Fibroblast of skin of abdomen (primary cell): ENCODE results near the gene RPRD1A.
"Not testable (repeated sequence)": the region's sequence is repeated elsewhere in the genome, so short reads cannot be mapped to it uniquely, and the experiment has no call there.

Experiments
- DNase-seq: peaks from one replicate; pipeline ENCODE4 v3.0.0-alpha.2; 2013

Gene RPRD1A

GRCh38 chr18:36031407-36031806, 36.0 kb downstream of the RPRD1A start:
- DNase-seq = no peak

- no peak for DNase-seq
Observed at GRCh38 chr18:36028859-36029258, 38.5 kb downstream of the RPRD1A start.

- peak; percentile 33 for DNase-seq
Observed at GRCh38 chr18:36025025-36025424, 42.3 kb downstream of the RPRD1A start.

DNA sequence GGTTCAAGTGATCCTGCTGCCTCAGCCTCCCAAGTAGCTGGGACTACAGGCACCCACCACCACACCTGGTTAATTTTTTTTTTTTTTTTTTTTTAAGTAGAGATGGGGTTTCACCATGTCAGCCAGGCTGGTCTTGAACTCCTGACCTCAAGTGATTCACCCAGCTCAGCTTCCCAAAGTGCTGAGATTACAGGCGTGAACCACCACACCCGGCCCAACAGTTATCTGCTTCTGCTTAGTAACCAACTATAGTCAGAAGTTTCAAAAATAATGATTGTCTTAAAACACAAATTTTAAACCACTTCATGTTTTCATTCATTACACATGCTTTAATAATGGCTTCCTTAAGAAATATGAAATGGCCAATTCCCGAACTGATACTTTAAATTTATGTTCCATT, 43.1 kb downstream of the RPRD1A start:
- not testable (repeated sequence) for DNase-seq

GRCh38 chr18:36023336-36023735, 44.0 kb downstream of the RPRD1A start:
- no peak for DNase-seq

DNA sequence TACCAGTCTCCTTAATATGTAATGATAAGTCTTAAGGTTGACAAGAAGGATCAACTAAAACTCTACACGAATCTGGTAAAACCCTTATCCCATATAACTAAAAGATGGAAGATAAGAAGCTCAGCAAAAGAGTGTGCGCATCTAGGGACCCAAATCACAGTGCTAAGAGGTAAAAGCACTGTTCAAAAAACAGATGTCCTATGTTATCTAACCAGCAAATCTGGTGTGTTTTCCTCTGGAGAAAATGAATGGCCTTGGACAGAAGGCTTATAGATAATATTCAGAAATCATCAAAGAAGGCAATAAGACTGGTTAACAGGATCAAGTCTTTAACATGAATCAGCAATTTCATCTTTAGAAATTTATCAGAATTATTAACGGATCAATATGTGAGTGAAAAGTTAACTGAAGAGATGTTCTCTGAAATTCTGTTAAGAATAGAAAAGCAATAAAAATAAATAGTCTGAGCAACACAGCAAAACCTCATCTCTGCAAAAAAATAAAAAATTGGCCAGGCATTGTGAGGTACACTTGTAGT, 47.1 kb downstream of the RPRD1A start:
- no peak for DNase-seq

DNA sequence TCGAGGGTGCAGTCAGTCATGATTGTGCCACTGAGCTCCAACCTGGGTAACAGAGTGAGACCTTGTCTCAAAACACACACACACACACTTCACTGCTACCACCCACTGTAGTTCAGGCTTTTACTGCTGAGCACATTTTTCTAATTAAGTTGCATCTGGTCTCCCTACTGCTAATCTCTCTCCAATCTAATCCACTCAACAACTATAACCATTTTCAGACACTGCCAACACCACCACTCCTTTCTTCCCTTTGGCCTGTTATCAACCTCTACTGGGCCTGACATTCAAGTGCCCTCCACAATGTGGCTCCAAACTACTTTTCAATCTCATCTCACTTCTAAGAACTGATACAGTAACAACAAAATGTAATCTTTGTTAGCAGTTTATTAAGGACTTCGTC, 50.1 kb downstream of the RPRD1A start:
- DNase-seq = peak; percentile 33

DNA sequence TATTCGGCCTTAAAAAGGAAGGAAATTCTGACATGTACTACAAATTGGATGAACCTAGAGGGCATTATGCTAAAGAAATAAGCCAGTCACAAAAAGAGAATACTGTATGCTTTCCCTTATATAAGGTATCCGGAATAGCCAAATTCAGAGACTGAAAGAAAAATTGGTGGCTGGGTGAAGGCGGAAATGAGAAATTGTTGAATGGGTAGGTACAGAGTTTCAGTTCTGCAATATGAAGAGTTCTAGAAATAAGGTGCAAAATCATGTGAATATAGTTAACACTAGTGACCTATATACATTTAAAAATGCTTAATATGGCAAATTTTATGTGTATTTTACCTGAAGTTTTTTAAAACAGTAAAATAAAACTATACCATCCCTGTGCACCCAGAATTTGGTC, 51.7 kb downstream of the RPRD1A start:
- DNase-seq = no peak

DNA sequence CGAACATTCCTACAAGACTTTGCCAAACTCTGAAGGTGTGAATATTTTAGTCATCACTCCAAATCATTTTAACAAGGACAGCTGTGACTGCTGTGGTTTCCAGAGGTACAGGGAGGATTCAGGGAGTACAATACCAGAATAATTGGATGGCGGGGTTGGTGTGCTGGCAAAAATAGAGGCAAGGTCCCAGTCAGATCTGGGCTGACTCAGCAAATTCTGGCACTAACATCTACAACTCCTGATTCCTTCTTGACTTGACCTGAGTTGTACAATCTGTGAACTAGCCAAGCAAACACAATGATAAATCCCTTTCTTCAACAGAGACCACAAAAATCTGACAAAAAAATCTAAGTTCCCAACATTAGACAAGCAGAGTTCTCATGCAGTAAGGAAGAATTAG, 54.5 kb downstream of the RPRD1A start:
- DNase-seq = peak; percentile 36

DNA sequence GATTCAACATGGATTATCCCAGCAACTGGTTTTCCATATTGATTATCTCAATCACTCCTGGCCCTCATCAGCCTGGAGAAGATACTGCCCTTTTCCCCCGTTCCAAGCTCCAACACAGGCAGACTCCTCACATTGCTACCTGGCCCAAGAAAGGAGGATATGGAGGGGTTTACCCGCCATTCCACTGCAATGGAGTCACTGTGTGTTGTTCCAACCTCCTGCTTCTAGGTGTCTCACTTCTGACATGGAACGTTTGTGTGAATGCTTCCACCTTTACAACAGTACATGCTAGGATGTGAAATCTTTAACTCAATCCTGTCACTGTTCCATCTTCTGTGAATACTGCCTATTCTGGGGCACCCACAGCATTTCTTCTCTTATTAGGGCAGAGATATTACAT, 58.1 kb downstream of the RPRD1A start:
- no peak for DNase-seq

DNA sequence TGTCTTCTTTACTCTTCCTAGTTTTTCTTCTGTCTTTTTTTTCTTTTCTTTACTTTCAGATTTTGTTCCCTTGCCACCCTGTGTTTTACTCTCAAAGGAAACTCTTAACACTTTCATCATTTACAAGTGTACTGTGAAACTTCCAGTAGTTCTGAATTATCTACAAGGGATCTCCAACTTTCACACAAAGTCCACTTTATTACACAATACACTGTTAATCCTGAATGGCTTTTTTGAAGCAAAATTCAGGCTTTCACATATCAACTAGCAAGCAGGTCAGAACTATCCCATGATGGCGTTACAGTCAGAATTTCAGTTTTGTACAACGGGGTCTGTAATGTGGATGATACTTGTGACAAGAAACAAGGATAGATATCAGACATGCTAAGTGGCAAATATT, 60.4 kb downstream of the RPRD1A start:
- DNase-seq = no peak

- no peak for DNase-seq
Observed at GRCh38 chr18:35999925-36000324, 67.4 kb downstream of the RPRD1A start.

- no peak for DNase-seq
Observed at GRCh38 chr18:35998967-35999366, 68.4 kb downstream of the RPRD1A start.

DNA sequence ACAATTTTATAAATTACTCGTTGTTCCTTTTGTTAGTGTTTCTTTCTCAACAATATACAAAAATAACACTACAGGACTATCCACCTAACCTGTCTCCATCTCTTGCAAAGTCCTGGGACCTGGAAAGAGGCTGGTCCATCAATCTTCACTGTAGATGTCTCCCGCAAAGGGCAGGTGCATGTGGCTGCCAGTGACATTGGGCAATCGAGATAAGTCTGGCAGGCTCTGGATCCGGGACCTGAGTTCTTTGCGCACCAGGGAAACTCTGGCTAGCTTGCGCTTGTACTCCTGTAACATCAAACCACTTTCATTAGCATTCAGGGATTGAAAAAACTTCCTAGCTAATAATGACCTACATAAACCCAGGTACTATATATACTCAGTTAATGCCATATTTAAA, 74.3 kb downstream of the RPRD1A start:
- no peak for DNase-seq

DNA sequence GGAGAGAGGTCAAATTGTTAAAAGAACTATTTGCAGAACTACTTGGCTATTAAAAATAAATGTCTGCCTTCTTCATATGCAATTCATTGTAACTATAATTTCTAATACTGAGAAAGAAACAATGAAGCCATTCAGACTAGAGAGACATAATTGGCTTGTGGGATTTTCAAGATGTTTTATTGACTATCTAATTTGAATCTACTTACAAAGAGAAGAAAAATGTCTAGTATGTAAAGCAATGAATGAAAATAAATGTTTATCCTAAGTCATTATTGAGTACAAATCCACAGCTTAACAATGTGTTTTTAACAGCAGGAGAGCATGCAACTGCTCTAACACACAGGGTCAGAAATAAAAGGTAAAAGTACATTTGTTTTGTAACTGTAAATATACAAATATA, 75.7 kb downstream of the RPRD1A start:
- no peak for DNase-seq

DNA sequence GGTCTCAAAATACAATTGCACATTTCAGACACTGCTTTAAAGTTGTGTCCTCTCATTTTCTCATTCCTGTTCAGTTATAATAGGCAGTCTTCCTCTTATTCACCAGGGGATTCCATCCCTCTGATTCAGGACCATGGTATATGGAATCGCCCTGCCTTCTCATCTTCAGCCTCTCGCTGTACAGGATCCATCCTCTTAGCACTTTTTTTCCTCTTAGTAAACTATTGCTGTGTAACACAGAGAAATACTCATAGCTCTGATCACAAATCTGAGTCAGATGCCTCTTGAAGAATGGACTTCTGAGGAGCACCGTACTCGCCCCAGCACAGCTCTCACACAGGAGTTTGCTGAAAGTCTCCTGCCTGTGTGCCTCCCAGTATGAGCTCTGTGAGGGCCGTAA, 83.5 kb downstream of the RPRD1A start:
- DNase-seq = peak; percentile 93

DNA sequence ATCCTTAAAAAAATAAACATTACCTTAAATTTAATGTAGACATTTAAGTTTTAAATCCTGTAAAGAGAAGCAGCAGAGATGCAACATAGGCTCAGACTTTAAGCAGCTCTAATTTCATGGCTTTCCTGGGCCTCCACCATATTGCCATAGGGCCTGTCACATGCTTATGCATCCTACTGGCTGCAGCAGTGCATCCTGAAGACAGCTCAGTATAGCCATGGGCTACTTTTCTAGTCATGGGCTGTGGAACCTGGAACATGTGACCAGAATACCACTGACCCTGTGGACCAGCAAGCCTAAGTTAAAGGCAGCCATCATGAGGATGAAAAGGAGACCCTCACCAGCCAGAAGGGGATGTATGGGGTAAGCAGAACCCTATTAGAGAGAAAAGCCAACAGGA, 84.2 kb downstream of the RPRD1A start:
- no peak for DNase-seq

- DNase-seq = peak; percentile 97
Observed at GRCh38 chr18:35982409-35983114, 84.8 kb downstream of the RPRD1A start.

DNA sequence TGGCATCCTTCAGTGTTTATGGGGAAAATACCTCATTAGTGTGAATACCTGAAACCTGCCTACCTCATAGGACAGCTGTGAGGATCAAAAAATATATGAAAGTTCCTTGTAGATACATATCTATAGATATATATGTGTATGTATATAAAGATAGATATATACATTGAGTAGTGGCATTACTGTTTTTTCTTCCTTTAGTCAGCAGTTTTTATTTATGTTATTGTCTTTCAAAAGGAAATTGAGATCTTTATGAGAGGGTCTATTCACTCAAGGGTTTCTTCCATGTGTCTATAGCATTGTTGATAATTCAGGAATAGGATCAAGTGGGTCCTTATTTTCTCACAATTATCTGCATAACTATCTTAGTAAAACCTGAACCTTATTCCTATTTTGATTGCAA, 88.2 kb downstream of the RPRD1A start:
- DNase-seq = no peak

- no peak for DNase-seq
Observed at GRCh38 chr18:35974181-35974580, 93.2 kb downstream of the RPRD1A start.

GRCh38 chr18:35973650-35974049, 93.7 kb downstream of the RPRD1A start:
- no peak for DNase-seq

DNA sequence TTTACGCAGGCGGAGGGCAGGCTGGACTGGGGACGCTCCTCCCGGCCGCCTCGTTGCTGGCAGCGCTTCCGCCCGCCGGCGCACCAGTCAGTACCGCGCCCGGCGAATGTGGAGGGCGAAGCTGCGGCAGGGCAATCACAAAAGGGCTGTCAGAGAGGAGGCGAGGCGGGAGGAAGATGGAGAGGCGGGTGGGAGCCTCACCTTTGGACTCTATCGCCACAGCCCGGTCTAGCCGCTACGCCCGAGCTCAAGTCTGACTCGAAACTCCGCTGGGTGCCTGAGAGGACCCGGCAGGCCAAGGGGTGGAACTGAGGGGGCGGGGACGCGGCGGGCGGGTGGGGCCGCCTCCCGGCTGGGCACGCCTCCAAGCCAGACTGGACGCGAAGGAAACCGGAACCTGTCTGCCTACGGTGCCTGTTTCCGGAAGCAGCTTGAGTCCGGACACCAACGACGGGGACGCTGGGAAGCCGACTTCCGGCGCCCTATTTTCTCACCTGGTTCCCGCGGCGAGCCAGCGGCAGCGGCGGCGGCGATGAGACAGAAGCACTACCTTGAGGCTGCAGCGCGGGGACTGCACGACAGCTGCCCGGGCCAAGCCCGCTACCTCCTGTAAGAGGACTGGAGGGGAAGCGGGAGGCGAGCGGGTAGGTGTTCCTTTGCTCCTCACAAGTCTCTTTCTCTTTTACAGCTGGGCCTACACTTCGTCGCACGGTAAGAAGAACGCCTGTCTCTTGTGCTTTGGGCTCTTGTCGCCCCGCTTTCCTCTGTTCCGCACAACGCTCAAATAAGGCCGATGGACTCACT, 95.0 kb downstream of the RPRD1A start, which contains the start of gene RMP24:
RMP24 (plus strand) TSS at position 483 of the 804 bp plus-strand sequence.
- peak; percentile 95 for DNase-seq

DNA sequence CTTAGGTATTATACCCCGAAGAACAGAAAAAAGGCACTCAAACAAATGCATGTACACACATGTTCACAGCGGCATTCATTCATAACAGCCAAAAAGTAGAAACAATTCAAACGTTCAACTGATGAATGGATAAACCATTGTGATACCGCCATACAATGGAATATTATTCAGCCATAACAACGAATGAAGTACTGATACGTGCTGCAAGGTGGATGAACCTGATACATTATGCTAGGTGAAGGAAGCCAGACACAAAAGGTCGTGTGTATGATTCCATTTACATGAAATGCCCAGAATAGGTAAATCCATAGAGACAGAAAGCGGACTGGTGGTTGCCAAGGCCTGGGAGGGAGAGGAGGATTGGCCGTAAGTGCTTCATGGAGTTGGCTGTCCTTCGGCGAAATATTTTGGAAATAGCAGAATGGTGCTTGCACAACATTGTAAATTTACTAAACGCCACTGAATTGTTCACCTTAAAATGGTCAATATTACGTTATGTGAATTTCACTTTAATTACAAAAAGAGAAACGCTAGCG, 95.6 kb downstream of the RPRD1A start:
- DNase-seq = no peak

DNA sequence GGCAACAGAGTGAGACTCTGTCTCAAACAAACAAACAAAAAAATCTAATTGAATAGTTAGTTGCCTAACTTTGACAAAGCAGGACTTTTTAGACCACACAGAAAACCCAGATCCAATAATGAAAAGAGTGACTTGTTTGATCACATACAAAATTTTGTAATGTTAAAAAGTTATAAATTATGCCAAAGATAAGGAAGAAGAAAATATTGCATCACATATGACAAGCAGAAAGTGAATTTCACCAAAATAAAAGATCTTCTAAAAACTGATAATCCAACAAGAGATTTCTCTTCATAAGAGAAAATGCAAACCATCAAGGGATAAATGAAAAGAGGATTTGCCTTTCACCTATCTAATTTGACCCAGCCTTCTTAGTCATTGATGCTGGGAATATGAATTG, 97.7 kb downstream of the RPRD1A start:
- no peak for DNase-seq
